Activated B cell treated with CpG ODN at 0.5 μM for 24 hours (primary cell): Measurements from ENCODE around the gene YBX3. TPM values are rescaled to one million over a fixed set of nuclear protein-coding genes. Genes with fewer than 3 reads are reported as not detected.
"Not testable (repeated sequence)": the region's sequence is repeated elsewhere in the genome, so short reads cannot be mapped to it uniquely, and the experiment has no call there.

Experiments
- ATAC-seq: fragments of 200-7000 bp; cut with Tn5 transposase; one replicate; pipeline ENCODE4 v1.10.0; 2021; ENCODE audit warnings: low read depth, mild to moderate bottlenecking, moderate library complexity
- CTCF ChIA-PET: fragments of 350-600 bp; sonication (Branson Sonifier 250); formaldehyde crosslinking; loops from one replicate; lab custom pipeline; 2021; ENCODE audit warnings: antibody characterized with exemption; lab: Charles Lee
- POLR2A ChIA-PET: fragments of 350-600 bp; sonication (Branson Sonifier 250); formaldehyde crosslinking; loops from one replicate; lab custom pipeline; 2021; ENCODE audit warnings: antibody characterized with exemption; lab: Charles Lee
- DNase-seq: peaks from one replicate; pipeline ENCODE4 v3.0.0; 2022
- H3K27ac Mint-ChIP-seq: one replicate; pipeline ENCODE4 v1.8.0; 2020; ENCODE audit warnings: mixed read lengths
- H3K27me3 Mint-ChIP-seq: one replicate; pipeline ENCODE4 v1.8.0; 2021; ENCODE audit warnings: mixed read lengths
- H3K36me3 Mint-ChIP-seq: one replicate; pipeline ENCODE4 v1.8.0; 2021; ENCODE audit warnings: low read depth, mixed read lengths
- H3K4me1 Mint-ChIP-seq: one replicate; pipeline ENCODE4 v1.8.0; 2021; ENCODE audit warnings: mixed read lengths
- H3K4me3 Mint-ChIP-seq: one replicate; pipeline ENCODE4 v1.8.0; 2020; ENCODE audit warnings: mild to moderate bottlenecking, mixed read lengths
- H3K9me3 Mint-ChIP-seq: one replicate; pipeline ENCODE4 v1.8.0; 2020; ENCODE audit warnings: mixed read lengths
- CTCF ChIP-seq: fragments of 200-600 bp; IDR thresholded peaks from one replicate; pipeline ENCODE4 v1.8.0; 2022; ENCODE audit warnings: antibody characterized with exemption, mild to moderate bottlenecking
- intact Hi-C: fragments of 100-400 bp; cut with micrococcal nuclease; formaldehyde crosslinking; loops from one replicate; pipeline ENCODE4 v1.15.1; 2024
- total RNA-seq: library from RNA; stranded (reverse); gene quantifications from 2 replicates; pipeline ENCODE4 v1.2.3, GENCODE V29; 2022

YBX3 gene
- total RNA-seq, 1 donor from 2014 or later: 50.3 TPM

DNA sequence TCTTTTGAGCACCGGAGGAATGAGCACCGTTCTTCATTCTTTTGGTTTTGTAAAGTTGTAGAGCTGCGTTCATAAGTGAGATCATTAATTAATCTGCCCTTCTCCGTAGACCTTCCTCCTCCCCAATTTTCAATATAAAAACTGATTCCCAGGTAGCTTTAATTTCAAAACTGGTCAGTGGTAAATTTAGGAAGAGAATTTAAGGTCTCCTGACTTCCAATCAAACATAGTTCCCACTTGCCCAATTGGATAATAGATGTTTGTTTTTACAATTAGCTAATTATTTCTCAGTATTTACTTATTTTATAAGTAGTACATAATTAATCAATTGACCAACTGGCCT is 27.2 kb upstream of the YBX3 start:
- TF ChIP-seq CTCF: no peak
- ChIA-PET POLR2A (no interaction called here), CTCF (interaction anchor here (0.7 to 1.6 kb wide), 8 partner anchors 19 to 515 kb away, joined by 3 to 5 read pairs (median 4); partner anchors contain the start of genes MAGOHB and SMIM10L1)
- Mint-ChIP-seq H3K36me3 (no peaks in the 10 kb centered on the region), H3K4me3 (peak overlapping the region; percentile 70), H3K4me1 (peaks cover 8% of the 10 kb centered on the region), H3K27ac (no peak overlapping the region), H3K27me3 (peaks cover 21% of the 10 kb centered on the region), H3K9me3 (no peaks in the 10 kb centered on the region)
- intact Hi-C loops: loop anchor here (1.0 to 2.0 kb wide), 4 partner anchors 28 to 515 kb away; partner anchors contain the start of gene MAGOHB
- DNase-seq (no peak), ATAC-seq (no peak)

DNA sequence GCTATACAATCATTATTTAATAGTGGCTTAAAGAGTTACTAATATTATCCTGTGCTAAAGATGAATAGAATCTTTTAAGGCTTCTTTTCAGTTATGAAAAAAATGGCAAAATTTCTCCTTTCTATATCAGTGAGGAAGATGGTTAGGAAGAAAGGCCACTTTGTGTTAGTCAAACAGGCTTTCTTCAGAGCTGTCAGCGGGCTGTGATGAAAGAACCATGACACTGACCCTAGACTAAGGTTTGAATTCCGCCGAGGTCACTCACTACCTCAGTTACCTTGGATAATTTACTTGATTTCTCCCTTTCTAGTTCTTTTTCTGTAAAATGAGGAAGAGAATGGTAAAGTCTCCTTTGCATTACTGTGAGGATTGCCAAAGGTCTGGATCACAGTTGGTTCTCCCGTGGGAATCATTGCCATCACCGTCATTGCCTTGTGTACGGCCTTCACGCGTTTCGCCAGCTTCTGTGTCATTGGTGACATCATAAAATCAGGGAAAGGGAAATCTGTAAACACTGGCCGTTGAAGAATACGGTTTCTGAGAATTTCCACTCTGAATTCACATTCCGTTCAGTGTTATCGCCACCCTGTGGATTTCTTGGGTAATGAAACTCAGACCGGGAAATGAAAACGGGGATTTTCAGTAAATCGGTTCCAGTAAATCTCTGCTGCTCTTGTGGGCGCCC is 26.7 kb upstream of the YBX3 start:
- peak; percentile 99 for ATAC-seq
- intact Hi-C loops: loop anchor here (1.0 to 2.0 kb wide), 4 partner anchors 28 to 515 kb away; partner anchors contain the start of gene MAGOHB
- CTCF ChIA-PET: interaction anchor here (0.7 to 1.6 kb wide), 7 partner anchors 19 to 514 kb away, joined by 3 to 5 read pairs (median 4); partner anchors contain the start of genes MAGOHB and SMIM10L1
- DNase-seq: no peak
- POLR2A ChIA-PET: no interaction called here
- Mint-ChIP-seq H3K9me3 (no peaks in the 10 kb centered on the region), H3K36me3 (no peaks in the 10 kb centered on the region), H3K27ac (no peak overlapping the region), H3K27me3 (peaks cover 18% of the 10 kb centered on the region), H3K4me3 (peak overlapping the region; percentile 70), H3K4me1 (peaks cover 8% of the 10 kb centered on the region)
- no peak for TF ChIP-seq CTCF

GRCh38 chr12:10747730-10748129 is 24.6 kb upstream of the YBX3 start:
- Mint-ChIP-seq H3K36me3 (no peaks in the 10 kb centered on the region), H3K9me3 (no peaks in the 10 kb centered on the region), H3K27me3 (peaks cover 12% of the 10 kb centered on the region), H3K4me1 (peaks cover 8% of the 10 kb centered on the region), H3K27ac (no peak overlapping the region), H3K4me3 (no peak overlapping the region)
- CTCF ChIA-PET: no interaction called here
- TF ChIP-seq CTCF: no peak
- POLR2A ChIA-PET: no interaction called here
- DNase-seq (no peak), ATAC-seq (no peak)
- intact Hi-C loops: no loop called here

DNA sequence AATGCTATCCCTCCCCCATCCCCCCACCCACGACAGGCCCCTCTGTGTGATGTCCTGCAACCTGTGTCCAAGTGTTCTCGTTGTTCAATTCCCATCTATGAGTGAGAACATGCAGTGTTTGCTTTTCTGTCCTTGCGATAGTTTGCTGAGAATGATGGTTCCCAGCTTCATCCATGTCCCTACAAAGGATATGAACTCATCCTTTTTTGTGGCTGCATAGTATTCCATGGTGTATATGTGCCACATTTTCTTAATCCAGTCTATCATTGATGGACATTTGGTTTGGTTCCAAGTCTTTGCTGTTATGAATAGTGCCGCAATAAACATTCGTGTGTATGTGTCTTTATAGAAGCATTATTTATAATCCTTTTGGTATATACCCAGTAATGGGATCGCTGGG is 20.3 kb upstream of the YBX3 start:
- H3K27ac Mint-ChIP-seq, H3K9me3 Mint-ChIP-seq, H3K36me3 Mint-ChIP-seq, ATAC-seq, POLR2A ChIA-PET, intact Hi-C loops, H3K4me3 Mint-ChIP-seq, DNase-seq, H3K4me1 Mint-ChIP-seq, CTCF ChIA-PET: not testable (repeated sequence)
- H3K27me3 Mint-ChIP-seq: peaks cover 10% of the 10 kb centered on the region

DNA sequence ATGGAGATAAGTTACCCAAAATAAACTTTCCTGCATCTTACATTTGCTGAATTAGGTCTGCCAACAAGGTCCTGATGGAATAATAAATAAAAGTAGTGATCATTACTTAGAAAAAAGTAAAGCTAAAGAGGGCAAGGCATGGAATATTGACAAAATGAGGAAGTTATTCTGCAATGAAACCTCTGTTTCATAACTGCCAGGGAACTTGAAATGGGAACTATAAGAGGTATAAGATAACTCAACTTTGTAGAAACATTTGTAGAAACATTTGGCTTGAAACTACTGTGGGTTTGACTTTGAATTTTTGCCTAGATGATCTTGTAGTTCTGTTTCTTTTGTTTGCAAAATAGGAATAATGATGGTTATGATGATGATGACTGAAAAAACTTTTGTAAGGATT is 18.7 kb upstream of the YBX3 start:
- H3K9me3 Mint-ChIP-seq: no peaks in the 10 kb centered on the region
- no peak for DNase-seq
- no peaks in the 10 kb centered on the region for H3K36me3 Mint-ChIP-seq
- intact Hi-C loops: no loop called here
- ChIA-PET POLR2A (no interaction called here), CTCF (no interaction called here)
- H3K4me1 Mint-ChIP-seq: no peaks in the 10 kb centered on the region
- no peak for ATAC-seq
- peaks cover 10% of the 10 kb centered on the region for H3K27me3 Mint-ChIP-seq
- no peak overlapping the region for H3K27ac Mint-ChIP-seq
- no peak overlapping the region for H3K4me3 Mint-ChIP-seq
- TF ChIP-seq CTCF: no peak
